ENCODE results near the gene PRODH2. TPM values are rescaled to one million over a fixed set of nuclear protein-coding genes. Genes with fewer than 3 reads are reported as not detected.
"Not testable (repeated sequence)": the region's sequence is repeated elsewhere in the genome, so short reads cannot be mapped to it uniquely, and the experiment has no call there.

PRODH2 gene
- total RNA-seq, 1 donor from 2014 or later: not detected

GRCh38 chr19:35843676-35844481 lies 31.2 kb upstream of the PRODH2 start:
- DNase-seq (ENCODE audit: low read depth in 2 of 2): no peak

- DNase-seq (ENCODE audit: low read depth in 2 of 2): no peak
Measured at GRCh38 chr19:35842666-35843272, 30.1 kb upstream of the PRODH2 start.

GRCh38 chr19:35841961-35842595 lies 29.4 kb upstream of the PRODH2 start:
- DNase-seq (ENCODE audit: low read depth in 2 of 2): no peak

- not testable (repeated sequence) for DNase-seq (ENCODE audit: low read depth in 2 of 2)
Measured at GRCh38 chr19:35836096-35836495, 23.5 kb upstream of the PRODH2 start.

- DNase-seq (ENCODE audit: low read depth in 2 of 2): no peak
Measured at GRCh38 chr19:35833972-35834371, 21.3 kb upstream of the PRODH2 start.

- no peak for DNase-seq (ENCODE audit: low read depth in 2 of 2)
Measured at GRCh38 chr19:35832054-35832453, 19.4 kb upstream of the PRODH2 start.

GRCh38 chr19:35830986-35831385 lies 18.3 kb upstream of the PRODH2 start:
- DNase-seq (ENCODE audit: low read depth in 2 of 2): no peak

GRCh38 chr19:35828692-35829301 lies 16.2 kb upstream of the PRODH2 start:
- peak; percentile 70 to 81 for DNase-seq (ENCODE audit: low read depth in 2 of 2)

- DNase-seq (ENCODE audit: low read depth in 2 of 2): no peak
Measured at GRCh38 chr19:35824150-35824549, 11.5 kb upstream of the PRODH2 start.

GRCh38 chr19:35822579-35822978 lies 9.9 kb upstream of the PRODH2 start:
- no peak for DNase-seq (ENCODE audit: low read depth in 2 of 2)

GRCh38 chr19:35818445-35818844 lies 5.8 kb upstream of the PRODH2 start:
- no peak for DNase-seq (ENCODE audit: low read depth in 2 of 2)

- no peak for DNase-seq (ENCODE audit: low read depth in 2 of 2)
Measured at GRCh38 chr19:35816846-35817245, 4.2 kb upstream of the PRODH2 start.

- no peak for DNase-seq (ENCODE audit: low read depth in 2 of 2)
Measured at GRCh38 chr19:35816262-35816661, 3.6 kb upstream of the PRODH2 start.

- DNase-seq (ENCODE audit: low read depth in 2 of 2): no peak
Measured at GRCh38 chr19:35813043-35813890, 622 bp upstream of the PRODH2 start.

- DNase-seq (ENCODE audit: low read depth in 2 of 2): no peak
Measured at GRCh38 chr19:35811317-35812219, 1.1 kb downstream of the PRODH2 start.

- no peak for DNase-seq (ENCODE audit: low read depth in 2 of 2)
Measured at GRCh38 chr19:35807633-35808032, 5.0 kb downstream of the PRODH2 start.

GRCh38 chr19:35806597-35806996 lies 6.0 kb downstream of the PRODH2 start:
- no peak for DNase-seq (ENCODE audit: low read depth in 2 of 2)

GRCh38 chr19:35805526-35806102 lies 7.0 kb downstream of the PRODH2 start:
- no peak for DNase-seq (ENCODE audit: low read depth in 2 of 2)

- DNase-seq (ENCODE audit: low read depth in 2 of 2): no peak
Measured at GRCh38 chr19:35801828-35802227, 10.8 kb downstream of the PRODH2 start.

- no peak for DNase-seq (ENCODE audit: low read depth in 2 of 2)
Measured at GRCh38 chr19:35797663-35798062, 15.0 kb downstream of the PRODH2 start.
